Neural crest cell (in vitro differentiated cells): ENCODE measurements around the gene GPR55. TPM values are rescaled to one million over a fixed set of nuclear protein-coding genes. Genes with fewer than 3 reads are reported as not detected.

Experiments used
- DNase-seq: peaks from one replicate; pipeline ENCODE4 v3.0.0; 2021; ENCODE audit warnings: low read depth, mixed read lengths, low spot score
- H3K27ac Mint-ChIP-seq: one replicate; pipeline ENCODE4 v1.8.0; 2021; ENCODE audit warnings: mild to moderate bottlenecking, mixed read lengths; ENCODE audit not compliant: unreplicated experiment
- H3K27me3 Mint-ChIP-seq: 2 replicates; pipeline ENCODE4 v1.8.0; 2021; ENCODE audit warnings: low read depth, mild to moderate bottlenecking, mixed read lengths
- H3K36me3 Mint-ChIP-seq: 2 replicates; pipeline ENCODE4 v1.8.0; 2021; ENCODE audit warnings: low read depth, mild to moderate bottlenecking, mixed read lengths
- H3K4me1 Mint-ChIP-seq: 2 replicates; pipeline ENCODE4 v1.8.0; 2021; ENCODE audit warnings: mixed read lengths
- H3K4me3 Mint-ChIP-seq: one replicate; pipeline ENCODE4 v1.8.0; 2021; ENCODE audit warnings: mild to moderate bottlenecking, mixed read lengths
- H3K9me3 Mint-ChIP-seq: 2 replicates; pipeline ENCODE4 v1.8.0; 2021; ENCODE audit warnings: mixed read lengths
- CTCF ChIP-seq: fragments of 200-600 bp; sonication (generic); conservative IDR thresholded peaks from 2 replicates; pipeline ENCODE4 v1.5.0; 2021; ENCODE audit warnings: antibody characterized with exemption, mild to moderate bottlenecking
- long read RNA-seq: library from polyadenylated mRNA; unstranded; transcript quantifications from one replicate; pipeline ENCODE4 v2.0.0, GENCODE V29; 2020
- total RNA-seq: library from RNA; stranded (reverse); gene quantifications from 2 replicates; pipeline ENCODE4 v1.2.1, GENCODE V29; 2021

GPR55 gene
- not detected in 2 replicates for total RNA-seq
- long read RNA-seq: 0 reads

GRCh38 chr2:230924470-230925341 lies at the start of gene GPR55:
Gene GPR55, minus strand, starts transcription at chr2:230925242. Its CDS starts 14,280 bp downstream, at chr2:230910962.
- H3K9me3 Mint-ChIP-seq: no peaks in the 10 kb centered on the region
- no peaks in the 10 kb centered on the region for H3K27me3 Mint-ChIP-seq
- H3K36me3 Mint-ChIP-seq: no peaks in the 10 kb centered on the region
- no peak within 1 kb of the TSS for H3K27ac Mint-ChIP-seq
- no peak within 1 kb of the TSS for H3K4me3 Mint-ChIP-seq
- H3K4me1 Mint-ChIP-seq: peaks cover 11% of the 10 kb centered on the region
- TF ChIP-seq CTCF: peak; percentile 40
- DNase-seq: no peak

- Mint-ChIP-seq H3K27ac (no peak overlapping the region), H3K27me3 (no peaks in the 10 kb centered on the region), H3K9me3 (no peaks in the 10 kb centered on the region), H3K4me3 (no peak overlapping the region), H3K4me1 (peaks cover 16% of the 10 kb centered on the region), H3K36me3 (no peaks in the 10 kb centered on the region)
- DNase-seq: no peak
- no peak for TF ChIP-seq CTCF
These were observed 49.3 kb upstream of the GPR55 start for GRCh38 chr2:230974096-230974913.

- no peaks in the 10 kb centered on the region for H3K36me3 Mint-ChIP-seq
- H3K4me3 Mint-ChIP-seq: no peak overlapping the region
- DNase-seq: no peak
- peaks cover 13% of the 10 kb centered on the region for H3K4me1 Mint-ChIP-seq
- H3K9me3 Mint-ChIP-seq: no peaks in the 10 kb centered on the region
- H3K27me3 Mint-ChIP-seq: no peaks in the 10 kb centered on the region
- H3K27ac Mint-ChIP-seq: no peak overlapping the region
- no peak for TF ChIP-seq CTCF
These were observed 47.0 kb upstream of the GPR55 start for GRCh38 chr2:230972046-230972445.

- no peaks in the 10 kb centered on the region for H3K9me3 Mint-ChIP-seq
- DNase-seq: no peak
These were observed 44.6 kb upstream of the GPR55 start for GRCh38 chr2:230969659-230970015.

More at GRCh38 chr2:230969659-230970015, 44.6 kb upstream of the GPR55 start:
- TF ChIP-seq CTCF: no peak
- H3K4me3 Mint-ChIP-seq: no peak overlapping the region
- H3K4me1 Mint-ChIP-seq: peaks cover 3% of the 10 kb centered on the region
- H3K36me3 Mint-ChIP-seq: no peaks in the 10 kb centered on the region
- H3K27ac Mint-ChIP-seq: no peak overlapping the region
- no peaks in the 10 kb centered on the region for H3K27me3 Mint-ChIP-seq
